Tibial nerve (tissue), 4 donors: ENCODE measurements around the gene PRSS37.

Source experiments
- CTCF ChIP-seq, 5 experiments: fragments of 200-600 bp in 3 of 5; fragments of 450-650 bp in 2 of 5; sonication (generic) in 3 of 5; IDR thresholded peaks; one replicate each; pipeline ENCODE4 v1.5.1; 2016 to 2019; ENCODE audit warnings: antibody characterized with exemption in 5 of 5, mild to moderate bottlenecking in 3 of 5, moderate library complexity in 2 of 5
- EP300 ChIP-seq, 2 donors: sonication (generic); formaldehyde crosslinking; IDR thresholded peaks; one replicate each; pipeline ENCODE4 v1.6.1; 2017; ENCODE audit warnings: antibody characterized with exemption in 2 of 2, mild to moderate bottlenecking in 1 of 2
- POLR2A ChIP-seq, 2 donors: fragments of 450-650 bp; IDR thresholded peaks; one replicate each; pipeline ENCODE4 v1.6.1; 2017; ENCODE audit warnings: antibody characterized with exemption in 2 of 2, mild to moderate bottlenecking in 2 of 2, moderate library complexity in 2 of 2

- TF ChIP-seq POLR2A (IDR thresholded peaks at IDR 0.05) (no peak), CTCF (IDR thresholded peaks at IDR 0.05) (no peak), EP300 (IDR thresholded peaks at IDR 0.05) (no peak)
Observed at GRCh38 chr7:141792526-141792925, 48.8 kb downstream of the PRSS37 start.
